Esophagus muscularis mucosa (tissue), 3 donors: ENCODE measurements around the gene ABCC4.

Experiments
- POLR2A ChIP-seq: fragments of 450-650 bp; IDR thresholded peaks from one replicate; pipeline ENCODE4 v1.6.1; 2017; ENCODE audit warnings: antibody characterized with exemption, moderate library complexity, mild to moderate bottlenecking, low read depth
- POLR2AphosphoS5 ChIP-seq, 2 donors: sonication (generic); formaldehyde crosslinking; IDR thresholded peaks; one replicate each; pipeline ENCODE4 v1.6.1; 2017; ENCODE audit warnings: antibody characterized with exemption in 2 of 2
- TF ChIP-seq, protein P1 (sequence below), 3 experiments: fragments of 200-600 bp in 2 of 3; fragments of 450-650 bp in 1 of 3; sonication (generic) in 2 of 3; IDR thresholded peaks; one replicate each; pipeline ENCODE4 v1.5.1; 2017 to 2019; ENCODE audit warnings: antibody characterized with exemption in 3 of 3, mild to moderate bottlenecking in 2 of 3, moderate library complexity in 1 of 3

GRCh38 chr13:94994506-94994905 is 306.7 kb downstream of the ABCC4 start:
- TF ChIP-seq, protein P1, sequence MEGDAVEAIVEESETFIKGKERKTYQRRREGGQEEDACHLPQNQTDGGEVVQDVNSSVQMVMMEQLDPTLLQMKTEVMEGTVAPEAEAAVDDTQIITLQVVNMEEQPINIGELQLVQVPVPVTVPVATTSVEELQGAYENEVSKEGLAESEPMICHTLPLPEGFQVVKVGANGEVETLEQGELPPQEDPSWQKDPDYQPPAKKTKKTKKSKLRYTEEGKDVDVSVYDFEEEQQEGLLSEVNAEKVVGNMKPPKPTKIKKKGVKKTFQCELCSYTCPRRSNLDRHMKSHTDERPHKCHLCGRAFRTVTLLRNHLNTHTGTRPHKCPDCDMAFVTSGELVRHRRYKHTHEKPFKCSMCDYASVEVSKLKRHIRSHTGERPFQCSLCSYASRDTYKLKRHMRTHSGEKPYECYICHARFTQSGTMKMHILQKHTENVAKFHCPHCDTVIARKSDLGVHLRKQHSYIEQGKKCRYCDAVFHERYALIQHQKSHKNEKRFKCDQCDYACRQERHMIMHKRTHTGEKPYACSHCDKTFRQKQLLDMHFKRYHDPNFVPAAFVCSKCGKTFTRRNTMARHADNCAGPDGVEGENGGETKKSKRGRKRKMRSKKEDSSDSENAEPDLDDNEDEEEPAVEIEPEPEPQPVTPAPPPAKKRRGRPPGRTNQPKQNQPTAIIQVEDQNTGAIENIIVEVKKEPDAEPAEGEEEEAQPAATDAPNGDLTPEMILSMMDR (IDR thresholded peaks at IDR 0.05): no peak
- TF ChIP-seq POLR2AphosphoS5 (IDR thresholded peaks at IDR 0.05): no peak
- no peak for TF ChIP-seq POLR2A
